Measurements from ENCODE around the gene NPHS1.

- TF ChIP-seq ZBTB49 (CRISPR knock-in tag; IDR thresholded peaks at IDR 0.05; ENCODE audit: borderline replicate concordance) (no peak), ZNF140 (CRISPR knock-in tag; IDR thresholded peaks at IDR 0.05) (no peak), RAD21 (CRISPR knock-in tag; conservative IDR thresholded peaks at IDR 0.05 in 1 of 2, IDR thresholded peaks at IDR 0.05 in 1 of 2) (no peak), ZNF395 (CRISPR knock-in tag; IDR thresholded peaks at IDR 0.05) (no peak), SNRNP70 (optimal IDR thresholded peaks at IDR 0.05; ENCODE audit: low read depth, low read length) (no peak), TBL1XR1 (IDR thresholded peaks at IDR 0.05; ENCODE audit: low read length in 2 of 2) (no peak), CBX3 (IDR thresholded peaks at IDR 0.05; ENCODE audit: borderline replicate concordance in 1 of 2, low read length in 2 of 2) (no peak), THRB (CRISPR knock-in tag; conservative IDR thresholded peaks at IDR 0.05) (no peak)
These were observed 55.4 kb downstream of the NPHS1 start for GRCh38 chr19:35796645-35797542.

Data from K562 (cell line).